Natural killer cell (primary cell): ENCODE results near the gene ACOT12. TPM values are rescaled to one million over a fixed set of nuclear protein-coding genes. Genes with fewer than 3 reads are reported as not detected.

Source experiments
- ATAC-seq, 3 donors: fragments of 150-1000 bp in 2 of 3; fragments of 200-7000 bp in 1 of 3; cut with Tn5 transposase; 1 replicate in 1 of 3; 2 replicates in 2 of 3; pipeline ENCODE4 v1.10.0; 2021; ENCODE audit warnings: mild to moderate bottlenecking in 2 of 3, moderate library complexity in 2 of 3
- DNase-seq, 2 donors: peaks; one replicate each; pipeline versions ENCODE4 v3.0.0 to v3.0.0-alpha.2; 2013 to 2021; ENCODE audit warnings: mixed read lengths in 1 of 2
- H3K27ac ChIP-seq: one replicate; pipeline ENCODE4 v1.5.1; 2013; ENCODE audit warnings: mild to moderate bottlenecking, low read length
- H3K27me3 ChIP-seq: one replicate; pipeline ENCODE4 v1.6.1; 2013; ENCODE audit warnings: low read length; ENCODE audit not compliant: control insufficient read depth, insufficient read depth
- H3K36me3 ChIP-seq: one replicate; pipeline ENCODE4 v1.6.1; 2013; ENCODE audit warnings: low read length; ENCODE audit not compliant: control insufficient read depth, insufficient read depth
- H3K4me1 ChIP-seq: one replicate; pipeline ENCODE4 v1.6.1; 2013; ENCODE audit warnings: low read length; ENCODE audit not compliant: control insufficient read depth, insufficient read depth
- H3K4me3 ChIP-seq: one replicate; pipeline ENCODE4 v1.5.1; 2013; ENCODE audit warnings: low read length
- H3K9me3 ChIP-seq: one replicate; pipeline ENCODE4 v1.6.1; 2013; ENCODE audit warnings: low read length; ENCODE audit not compliant: control insufficient read depth, insufficient read depth
- H3K27ac Mint-ChIP-seq, 2 donors: one replicate each; pipeline ENCODE4 v1.8.0; 2022; ENCODE audit warnings: mild to moderate bottlenecking in 2 of 2, mixed read lengths in 2 of 2, moderate library complexity in 1 of 2
- H3K27me3 Mint-ChIP-seq, 2 donors: one replicate each; pipeline ENCODE4 v1.8.0; 2022; ENCODE audit warnings: low read depth in 2 of 2, mixed read lengths in 2 of 2
- H3K36me3 Mint-ChIP-seq: one replicate; pipeline ENCODE4 v1.8.0; 2022; ENCODE audit warnings: mixed read lengths
- H3K4me1 Mint-ChIP-seq, 2 donors: one replicate each; pipeline ENCODE4 v1.8.0; 2022; ENCODE audit warnings: mixed read lengths in 2 of 2
- H3K4me3 Mint-ChIP-seq: one replicate; pipeline ENCODE4 v1.8.0; 2022; ENCODE audit warnings: mild to moderate bottlenecking, moderate library complexity, mixed read lengths
- H3K9me3 Mint-ChIP-seq, 2 donors: one replicate each; pipeline ENCODE4 v1.8.0; 2022; ENCODE audit warnings: mixed read lengths in 2 of 2
- WGBS: methylation state at CpG from one replicate; pipeline ENCODE4 v1.1.7; 2013; ENCODE audit warnings: missing lambda C conversion rate; ENCODE audit not compliant: insufficient coverage; 5-methylcytosine and 5-hydroxymethylcytosine counted together
- intact Hi-C: fragments of 100-400 bp; cut with micrococcal nuclease; formaldehyde crosslinking; loops from one replicate; pipeline ENCODE4 v1.14.2; 2022
- total RNA-seq, 4 donors: library from RNA; stranded (reverse); fragments of 120-200 nt in 1 of 4; gene quantifications; one replicate each; pipeline versions ENCODE4 v1.2.3 to v1.2.4, GENCODE V29; 2013 to 2022
- TF ChIP-seq, protein P1 (sequence below): fragments of 200-600 bp; IDR thresholded peaks from one replicate; pipeline ENCODE4 v1.8.0; 2022; ENCODE audit warnings: antibody characterized with exemption

The ACOT12 gene
- total RNA-seq, 3 donors from 2014 or later (not counting 1 experiment from before 2014, with no cell fraction given) = not detected

DNA sequence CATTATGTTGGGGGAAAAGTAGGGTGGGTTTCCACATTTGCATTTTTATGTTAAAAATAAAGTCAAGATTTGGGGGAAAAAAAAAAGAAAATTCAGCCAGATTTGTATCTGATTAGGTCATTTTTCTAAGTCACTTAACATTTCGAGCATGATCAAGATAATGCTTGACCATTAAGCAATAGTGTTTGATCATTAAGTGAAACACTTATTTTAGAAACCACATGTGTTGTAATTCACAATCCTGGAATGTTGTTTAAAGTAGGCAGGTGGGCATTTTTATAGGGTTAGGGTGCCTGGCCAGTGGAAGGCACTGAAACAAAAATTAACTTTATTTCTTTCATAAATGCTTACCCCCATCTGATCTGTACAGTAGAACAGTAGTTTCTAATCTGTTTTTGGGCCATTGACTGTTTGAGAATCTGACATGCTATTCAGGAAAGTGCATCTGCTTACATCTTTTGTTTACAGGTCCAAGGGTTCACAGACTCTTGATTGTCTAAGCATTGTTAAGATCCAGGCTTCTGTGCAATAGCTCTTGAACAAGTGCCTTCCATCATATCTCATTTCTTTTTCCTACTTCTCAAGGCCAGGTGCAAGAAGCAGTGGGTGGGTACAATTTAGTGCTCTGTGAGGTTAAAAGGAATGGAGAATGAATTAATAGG lies 83.4 kb downstream of the ACOT12 start:
- no peaks in the 10 kb centered on the region for H3K9me3 ChIP-seq
- H3K4me3 ChIP-seq = no peak overlapping the region
- Mint-ChIP-seq H3K27me3 (no peaks in the 10 kb centered on the region), H3K9me3 (no peaks in the 10 kb centered on the region), H3K4me3 (no peak overlapping the region), H3K36me3 (no peaks in the 10 kb centered on the region), H3K4me1 (no peaks in the 10 kb centered on the region), H3K27ac (no peak overlapping the region)
- intact Hi-C loops = no loop called here
- peaks cover 39% of the 10 kb centered on the region for H3K36me3 ChIP-seq
- ATAC-seq (no peak), DNase-seq (no peak)
- 100% methylated on average over 1 of the region's 1 CpG for WGBS
- TF ChIP-seq, protein P1, sequence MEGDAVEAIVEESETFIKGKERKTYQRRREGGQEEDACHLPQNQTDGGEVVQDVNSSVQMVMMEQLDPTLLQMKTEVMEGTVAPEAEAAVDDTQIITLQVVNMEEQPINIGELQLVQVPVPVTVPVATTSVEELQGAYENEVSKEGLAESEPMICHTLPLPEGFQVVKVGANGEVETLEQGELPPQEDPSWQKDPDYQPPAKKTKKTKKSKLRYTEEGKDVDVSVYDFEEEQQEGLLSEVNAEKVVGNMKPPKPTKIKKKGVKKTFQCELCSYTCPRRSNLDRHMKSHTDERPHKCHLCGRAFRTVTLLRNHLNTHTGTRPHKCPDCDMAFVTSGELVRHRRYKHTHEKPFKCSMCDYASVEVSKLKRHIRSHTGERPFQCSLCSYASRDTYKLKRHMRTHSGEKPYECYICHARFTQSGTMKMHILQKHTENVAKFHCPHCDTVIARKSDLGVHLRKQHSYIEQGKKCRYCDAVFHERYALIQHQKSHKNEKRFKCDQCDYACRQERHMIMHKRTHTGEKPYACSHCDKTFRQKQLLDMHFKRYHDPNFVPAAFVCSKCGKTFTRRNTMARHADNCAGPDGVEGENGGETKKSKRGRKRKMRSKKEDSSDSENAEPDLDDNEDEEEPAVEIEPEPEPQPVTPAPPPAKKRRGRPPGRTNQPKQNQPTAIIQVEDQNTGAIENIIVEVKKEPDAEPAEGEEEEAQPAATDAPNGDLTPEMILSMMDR = no peak
- no peak overlapping the region for H3K27ac ChIP-seq
- no peaks in the 10 kb centered on the region for H3K27me3 ChIP-seq
- no peaks in the 10 kb centered on the region for H3K4me1 ChIP-seq

DNA sequence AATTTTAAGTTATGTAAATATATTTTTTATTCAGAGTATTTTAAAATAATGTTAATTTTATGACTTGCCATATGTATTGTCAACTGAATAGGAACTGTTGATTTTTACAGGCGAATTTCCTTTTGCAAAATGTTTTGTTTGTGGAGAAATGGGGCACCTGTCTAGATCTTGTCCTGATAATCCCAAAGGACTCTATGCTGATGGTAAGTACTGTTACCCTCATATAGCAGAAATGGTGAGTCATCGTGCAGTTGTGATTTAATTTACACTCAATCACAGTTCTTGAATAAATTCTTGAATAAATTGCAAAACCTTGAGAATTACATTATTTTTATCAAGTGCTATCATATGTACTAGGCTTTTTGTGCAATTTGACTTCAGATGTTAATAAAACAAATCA lies 85.1 kb downstream of the ACOT12 start:
- Histone ChIP-seq H3K4me3 (no peak overlapping the region), H3K9me3 (no peaks in the 10 kb centered on the region)
- WGBS = 100% methylated on average over 1 of the region's 2 CpGs

GRCh38 chr5:81305785-81306184 lies 88.1 kb downstream of the ACOT12 start:
- Mint-ChIP-seq H3K36me3 (no peaks in the 10 kb centered on the region), H3K27me3 (no peaks in the 10 kb centered on the region), H3K4me1 (peaks cover 13 to 20% of the 10 kb centered on the region in 2 donors), H3K27ac (no peak overlapping the region), H3K9me3 (no peaks in the 10 kb centered on the region), H3K4me3 (no peak overlapping the region)
- no peak for DNase-seq
- TF ChIP-seq, protein P1 = no peak
- H3K9me3 ChIP-seq = no peaks in the 10 kb centered on the region
- peaks cover 14% of the 10 kb centered on the region for H3K36me3 ChIP-seq
- intact Hi-C loops = no loop called here
- peaks cover 13% of the 10 kb centered on the region for H3K4me1 ChIP-seq
- H3K4me3 ChIP-seq = no peak overlapping the region
- H3K27ac ChIP-seq = no peak overlapping the region
- no peak for ATAC-seq
- no peaks in the 10 kb centered on the region for H3K27me3 ChIP-seq

More for the DNA sequence above, 85.1 kb downstream of the ACOT12 start:
- TF ChIP-seq, protein P1 = no peak
- Histone ChIP-seq H3K27ac (no peak overlapping the region), H3K36me3 (peaks cover 39% of the 10 kb centered on the region), H3K27me3 (no peaks in the 10 kb centered on the region), H3K4me1 (no peaks in the 10 kb centered on the region)
- H3K36me3 Mint-ChIP-seq = no peaks in the 10 kb centered on the region
- no peaks in the 10 kb centered on the region for H3K27me3 Mint-ChIP-seq
- ATAC-seq (no peak), DNase-seq (no peak)
- no peak overlapping the region for H3K27ac Mint-ChIP-seq
- intact Hi-C loops = no loop called here
- H3K4me1 Mint-ChIP-seq = no peaks in the 10 kb centered on the region
- H3K9me3 Mint-ChIP-seq = no peaks in the 10 kb centered on the region
- H3K4me3 Mint-ChIP-seq = no peak overlapping the region

DNA sequence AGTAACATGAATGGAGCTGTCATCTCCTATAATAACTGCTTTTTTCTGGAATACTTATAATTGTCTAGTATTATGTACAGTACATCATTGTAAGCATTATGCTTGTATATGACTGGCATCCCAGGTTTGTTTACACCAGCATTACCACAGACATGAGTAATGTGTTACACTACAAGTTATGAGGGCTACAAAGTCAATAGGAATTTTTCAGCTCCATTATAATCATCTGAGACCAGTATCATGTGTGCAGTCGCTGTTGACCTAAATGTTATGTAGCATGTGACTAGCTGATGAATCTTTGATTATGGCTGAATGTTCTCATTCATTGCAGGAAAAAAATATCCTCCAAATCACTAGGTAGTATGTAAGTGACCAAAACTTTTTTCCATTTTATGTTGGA lies 90.4 kb downstream of the ACOT12 start:
- no peak overlapping the region for H3K27ac ChIP-seq
- DNase-seq (no peak), ATAC-seq (no peak)
- H3K9me3 ChIP-seq = no peaks in the 10 kb centered on the region
- no peaks in the 10 kb centered on the region for H3K27me3 ChIP-seq
- WGBS = no CpG with 5 or more reads among the region's 1 CpG
- no peaks in the 10 kb centered on the region for H3K36me3 ChIP-seq
- intact Hi-C loops = loop anchor here (5.0 kb wide), 1 partner anchor 1774 kb away; the partner anchor contains the start of genes TMEM167A and XRCC4
- TF ChIP-seq, protein P1 = no peak
- Mint-ChIP-seq H3K4me3 (peak overlapping the region; percentile 73), H3K27ac (peak overlapping the region in 1 of 2 donors; percentile 77), H3K27me3 (no peaks in the 10 kb centered on the region), H3K36me3 (no peaks in the 10 kb centered on the region), H3K4me1 (peaks cover 27 to 37% of the 10 kb centered on the region in 2 donors), H3K9me3 (no peaks in the 10 kb centered on the region)
- peaks cover 22% of the 10 kb centered on the region for H3K4me1 ChIP-seq
- H3K4me3 ChIP-seq = no peak overlapping the region
